ENCODE measurements around the gene TEX2.

Gene TEX2

DNA sequence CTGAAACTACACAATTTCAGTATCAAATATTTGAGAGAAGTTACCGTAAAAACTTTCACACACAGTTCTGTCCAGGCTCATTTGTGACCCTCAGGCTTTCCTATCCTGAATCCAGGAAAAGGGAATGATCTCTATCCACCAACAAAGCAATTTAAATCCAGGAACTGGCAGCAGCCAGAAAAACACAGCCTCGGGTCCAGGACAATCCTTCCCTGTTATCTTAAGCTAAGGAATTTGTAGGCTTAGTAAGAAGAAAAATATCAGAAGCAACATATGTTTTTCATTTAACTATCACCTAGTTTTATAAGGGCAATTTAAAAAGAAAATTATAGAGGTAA lies 47.1 kb downstream of the TEX2 start:
- no peaks in the 10 kb centered on the region for H3K27me3 ChIP-seq (ENCODE audit: low read depth, low read length)
- peaks cover 13% of the 10 kb centered on the region for H3K4me1 ChIP-seq (ENCODE audit: low read length)
- H3K36me3 ChIP-seq (replicated peaks; ENCODE audit: low read depth, low read length) = peaks cover 3% of the 10 kb centered on the region
- no peak overlapping the region for H3K4me3 ChIP-seq (ENCODE audit: low read length)
- H3K9me3 ChIP-seq (ENCODE audit: insufficient read depth, low read length) = no peaks in the 10 kb centered on the region
- no peak overlapping the region for H3K27ac ChIP-seq (ENCODE audit: low read length)
- no peak overlapping the region for H3K9ac ChIP-seq (ENCODE audit: low read length)
- H2AFZ ChIP-seq (ENCODE audit: low read depth, low read length) = no peak overlapping the region
- H4K20me1 ChIP-seq (ENCODE audit: insufficient read depth, low read length) = no peaks in the 10 kb centered on the region
- peaks cover 11% of the 10 kb centered on the region for H3K79me2 ChIP-seq (ENCODE audit: low read length)
- H3K4me2 ChIP-seq (ENCODE audit: low read length) = no peak overlapping the region
- TF ChIP-seq EZH2phosphoT487 (IDR thresholded peaks at IDR 0.05; ENCODE audit: low read depth) = no peak
- TF ChIP-seq, protein P1, sequence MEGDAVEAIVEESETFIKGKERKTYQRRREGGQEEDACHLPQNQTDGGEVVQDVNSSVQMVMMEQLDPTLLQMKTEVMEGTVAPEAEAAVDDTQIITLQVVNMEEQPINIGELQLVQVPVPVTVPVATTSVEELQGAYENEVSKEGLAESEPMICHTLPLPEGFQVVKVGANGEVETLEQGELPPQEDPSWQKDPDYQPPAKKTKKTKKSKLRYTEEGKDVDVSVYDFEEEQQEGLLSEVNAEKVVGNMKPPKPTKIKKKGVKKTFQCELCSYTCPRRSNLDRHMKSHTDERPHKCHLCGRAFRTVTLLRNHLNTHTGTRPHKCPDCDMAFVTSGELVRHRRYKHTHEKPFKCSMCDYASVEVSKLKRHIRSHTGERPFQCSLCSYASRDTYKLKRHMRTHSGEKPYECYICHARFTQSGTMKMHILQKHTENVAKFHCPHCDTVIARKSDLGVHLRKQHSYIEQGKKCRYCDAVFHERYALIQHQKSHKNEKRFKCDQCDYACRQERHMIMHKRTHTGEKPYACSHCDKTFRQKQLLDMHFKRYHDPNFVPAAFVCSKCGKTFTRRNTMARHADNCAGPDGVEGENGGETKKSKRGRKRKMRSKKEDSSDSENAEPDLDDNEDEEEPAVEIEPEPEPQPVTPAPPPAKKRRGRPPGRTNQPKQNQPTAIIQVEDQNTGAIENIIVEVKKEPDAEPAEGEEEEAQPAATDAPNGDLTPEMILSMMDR (IDR thresholded peaks at IDR 0.05; ENCODE audit: low read depth, low read length) = no peak

DNA sequence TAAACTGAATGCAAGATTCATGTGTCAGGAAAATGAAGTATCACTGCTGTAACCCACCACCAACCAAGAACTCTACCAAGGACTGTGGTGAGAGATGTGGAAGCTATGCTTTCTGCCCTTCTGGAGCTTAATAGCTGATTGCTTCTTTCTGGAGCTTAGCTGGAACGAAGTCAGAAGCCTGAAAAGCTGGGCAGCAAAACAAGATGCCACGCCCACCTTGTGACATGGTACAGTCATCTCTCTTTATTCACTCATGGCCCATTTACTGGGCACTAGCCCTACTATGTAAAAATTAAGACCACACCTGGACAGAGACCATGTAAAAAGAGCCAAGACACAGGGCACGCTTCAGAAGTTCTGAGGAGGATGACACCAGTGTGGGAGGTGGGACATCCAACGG lies 48.1 kb downstream of the TEX2 start:
- Histone ChIP-seq H4K20me1 (ENCODE audit: insufficient read depth, low read length) (no peaks in the 10 kb centered on the region), H3K9me3 (ENCODE audit: insufficient read depth, low read length) (no peaks in the 10 kb centered on the region), H3K9ac (ENCODE audit: low read length) (no peak overlapping the region), H3K27me3 (ENCODE audit: low read depth, low read length) (no peaks in the 10 kb centered on the region), H3K36me3 (replicated peaks; ENCODE audit: low read depth, low read length) (peaks cover 3% of the 10 kb centered on the region), H3K4me2 (ENCODE audit: low read length) (no peak overlapping the region), H3K4me1 (ENCODE audit: low read length) (peaks cover 13% of the 10 kb centered on the region), H3K4me3 (ENCODE audit: low read length) (no peak overlapping the region), H2AFZ (ENCODE audit: low read depth, low read length) (no peak overlapping the region), H3K27ac (ENCODE audit: low read length) (no peak overlapping the region), H3K79me2 (ENCODE audit: low read length) (peaks cover 11% of the 10 kb centered on the region)
- TF ChIP-seq EZH2phosphoT487 (IDR thresholded peaks at IDR 0.05; ENCODE audit: low read depth) = no peak
- TF ChIP-seq, protein P1 (IDR thresholded peaks at IDR 0.05; ENCODE audit: low read depth, low read length) = no peak

DNA sequence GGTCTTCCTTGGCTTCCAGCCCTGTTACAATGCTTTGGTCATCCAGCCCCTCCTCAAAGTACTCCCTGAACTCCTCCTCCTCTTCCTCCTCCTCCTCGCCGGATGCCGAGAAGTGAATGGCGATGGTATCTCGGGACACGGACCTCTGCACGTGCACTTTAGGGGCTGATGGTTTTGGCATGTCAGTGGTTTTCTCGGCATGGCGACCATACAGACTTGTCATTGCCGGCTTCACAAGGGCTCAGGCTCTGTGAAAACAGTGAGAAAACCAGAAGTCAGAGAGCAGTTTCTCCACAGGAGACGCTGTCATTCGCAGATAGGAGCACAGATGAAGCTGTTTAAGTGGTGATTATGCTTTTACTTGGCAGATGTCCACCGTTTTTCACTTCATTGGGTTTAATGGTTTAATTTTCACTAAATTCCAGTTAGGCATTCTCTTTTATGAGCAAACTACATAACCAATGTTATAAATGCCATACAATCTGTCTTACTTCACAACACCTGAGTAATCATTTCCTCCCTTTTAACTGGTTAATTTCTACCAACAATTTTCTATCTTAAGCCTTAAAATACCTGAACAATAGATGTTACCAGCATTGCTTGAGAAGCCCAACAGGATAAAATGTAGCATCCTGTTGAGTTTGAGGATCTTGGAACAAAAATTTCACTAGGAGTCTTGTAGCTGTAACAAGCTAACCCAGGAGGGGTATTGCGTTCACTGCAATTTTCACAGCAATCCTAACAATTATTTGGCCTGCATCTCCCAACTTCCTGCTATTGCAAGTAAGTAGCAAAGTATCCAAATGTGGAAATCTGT lies 48.9 kb downstream of the TEX2 start:
- no peaks in the 10 kb centered on the region for H4K20me1 ChIP-seq (ENCODE audit: insufficient read depth, low read length)
- no peak overlapping the region for H3K4me3 ChIP-seq (ENCODE audit: low read length)
- TF ChIP-seq, protein P1 (IDR thresholded peaks at IDR 0.05; ENCODE audit: low read depth, low read length) = no peak
- no peak for TF ChIP-seq EZH2phosphoT487 (IDR thresholded peaks at IDR 0.05; ENCODE audit: low read depth)
- H3K27ac ChIP-seq (ENCODE audit: low read length) = no peak overlapping the region
- peaks cover 3% of the 10 kb centered on the region for H3K36me3 ChIP-seq (replicated peaks; ENCODE audit: low read depth, low read length)
- H3K79me2 ChIP-seq (ENCODE audit: low read length) = peaks cover 11% of the 10 kb centered on the region
- no peak overlapping the region for H3K4me2 ChIP-seq (ENCODE audit: low read length)
- H3K9me3 ChIP-seq (ENCODE audit: insufficient read depth, low read length) = no peaks in the 10 kb centered on the region
- H2AFZ ChIP-seq (ENCODE audit: low read depth, low read length) = no peak overlapping the region
- H3K4me1 ChIP-seq (ENCODE audit: low read length) = peaks cover 13% of the 10 kb centered on the region
- no peaks in the 10 kb centered on the region for H3K27me3 ChIP-seq (ENCODE audit: low read depth, low read length)
- H3K9ac ChIP-seq (ENCODE audit: low read length) = no peak overlapping the region

DNA sequence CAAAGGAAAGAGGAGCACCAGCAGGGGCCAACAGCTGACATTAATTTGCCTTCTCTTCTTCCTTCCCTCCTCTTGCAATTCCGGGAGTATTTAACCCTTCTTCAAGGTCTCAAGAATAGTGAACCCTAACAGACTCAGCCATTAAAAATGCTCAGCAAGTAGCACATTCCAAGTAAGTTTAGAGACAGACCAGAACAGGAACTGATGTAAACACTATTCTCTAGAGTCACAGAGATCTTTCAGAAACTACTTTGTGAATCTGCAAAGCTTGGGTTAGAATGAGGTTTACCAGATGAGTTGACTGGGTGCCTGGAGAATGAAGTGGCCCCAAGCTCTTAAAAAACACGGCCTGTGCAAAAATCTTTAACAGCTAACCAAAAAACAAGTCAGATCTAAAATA lies 50.9 kb downstream of the TEX2 start:
- Histone ChIP-seq H3K4me3 (ENCODE audit: low read length) (no peak overlapping the region), H3K9ac (ENCODE audit: low read length) (no peak overlapping the region), H3K9me3 (ENCODE audit: insufficient read depth, low read length) (no peaks in the 10 kb centered on the region), H3K36me3 (replicated peaks; ENCODE audit: low read depth, low read length) (peaks cover 3% of the 10 kb centered on the region), H2AFZ (ENCODE audit: low read depth, low read length) (no peak overlapping the region), H3K27me3 (ENCODE audit: low read depth, low read length) (no peaks in the 10 kb centered on the region), H3K4me2 (ENCODE audit: low read length) (no peak overlapping the region), H3K4me1 (ENCODE audit: low read length) (peaks cover 3% of the 10 kb centered on the region), H4K20me1 (ENCODE audit: insufficient read depth, low read length) (no peaks in the 10 kb centered on the region), H3K27ac (ENCODE audit: low read length) (no peak overlapping the region), H3K79me2 (ENCODE audit: low read length) (peaks cover 2% of the 10 kb centered on the region; the same call in 1 of the 2 replicates)
- TF ChIP-seq, protein P1 (IDR thresholded peaks at IDR 0.05; ENCODE audit: low read depth, low read length) = no peak
- TF ChIP-seq EZH2phosphoT487 (IDR thresholded peaks at IDR 0.05; ENCODE audit: low read depth) = no peak

Data from OCI-LY3 (cell line).